Hepatocyte (in vitro differentiated cells): ENCODE measurements around the gene EXOSC6.
"Not testable (repeated sequence)": the region's sequence is repeated elsewhere in the genome, so short reads cannot be mapped to it uniquely, and the experiment has no call there.

Source experiments
- CTCF ChIP-seq: fragments of 200-600 bp; sonication (generic); IDR thresholded peaks from 2 replicates; pipeline ENCODE4 v1.5.1; 2016; ENCODE audit warnings: antibody characterized with exemption, mild to moderate bottlenecking; ENCODE audit not compliant: poor library complexity
- EZH2 ChIP-seq: fragments of 200-600 bp; sonication (generic); IDR thresholded peaks from 2 replicates; pipeline ENCODE4 v1.6.1; 2016; ENCODE audit warnings: antibody characterized with exemption, mild to moderate bottlenecking, borderline replicate concordance
- EZH2phosphoT487 ChIP-seq: fragments of 200-600 bp; sonication (generic); IDR thresholded peaks from one replicate; pipeline ENCODE4 v1.6.1; 2018; ENCODE audit warnings: antibody characterized with exemption, mild to moderate bottlenecking, low read depth, moderate library complexity; ENCODE audit not compliant: unreplicated experiment, severe bottlenecking

GRCh38 chr16:70267922-70268321 is 16.2 kb upstream of the EXOSC6 start:
- not testable (repeated sequence) for TF ChIP-seq CTCF, EZH2, EZH2phosphoT487
